GM21360 (cell line): ENCODE measurements around the gene SLC31A1.
A peak's percentile ranks its signal among the peaks of the same experiment; 100 is the strongest.
"Not testable (repeated sequence)": the region's sequence is repeated elsewhere in the genome, so short reads cannot be mapped to it uniquely, and the experiment has no call there.

Experiments used
- ATAC-seq: cut with Tn5 transposase; IDR thresholded peaks from one replicate; pipeline ENCODE4 v1.9.1; 2021; ENCODE audit warnings: mild to moderate bottlenecking, moderate library complexity; ENCODE audit not compliant: unreplicated experiment

The SLC31A1 gene

DNA sequence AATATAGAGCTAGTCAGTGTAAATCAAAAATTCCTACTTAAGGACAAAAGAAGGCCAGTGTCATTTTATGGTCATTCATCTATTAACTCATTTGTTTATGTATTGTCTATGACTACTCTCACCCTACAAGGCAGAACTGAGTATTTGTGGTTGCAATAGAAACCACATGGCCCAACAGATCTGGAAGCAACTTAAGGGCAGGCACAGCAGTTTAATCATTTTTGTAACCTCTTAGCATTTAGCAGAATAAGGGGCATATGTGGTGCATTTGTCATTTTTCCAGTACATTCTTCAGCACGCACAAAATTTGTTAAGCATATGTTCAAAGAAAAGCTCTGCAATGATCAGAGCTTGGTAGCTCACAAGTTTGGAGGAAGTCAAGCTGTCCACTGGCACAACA is 1.4 kb upstream of the SLC31A1 start:
- ATAC-seq: peak; percentile 46

GRCh38 chr9:113220467-113221002 is 809 bp upstream of the SLC31A1 start:
- ATAC-seq: no peak

- no peak for ATAC-seq
Observed at GRCh38 chr9:113221800-113222481, 597 bp downstream of the SLC31A1 start.

GRCh38 chr9:113222482-113222841 is 1.1 kb downstream of the SLC31A1 start:
- no peak for ATAC-seq

- no peak for ATAC-seq
Observed at GRCh38 chr9:113223963-113224362, 2.6 kb downstream of the SLC31A1 start.

DNA sequence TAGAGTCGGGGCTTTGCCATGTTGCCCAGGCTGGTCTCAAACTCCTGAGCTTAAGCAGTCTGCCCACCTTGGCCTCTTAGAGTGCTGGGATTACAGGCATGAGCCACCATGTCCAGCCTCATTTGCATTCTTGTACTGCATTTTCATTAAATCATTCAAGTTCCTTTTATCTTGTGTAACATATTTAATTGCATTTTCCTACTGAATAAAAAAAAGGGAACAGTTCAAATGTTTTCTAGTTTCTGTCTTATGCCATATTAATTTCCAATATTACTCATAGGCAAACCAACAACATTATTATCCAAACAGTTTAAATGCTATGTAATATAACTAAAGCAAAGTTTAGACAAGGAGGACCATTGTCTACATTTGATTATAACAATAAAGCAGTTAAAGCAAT is 6.1 kb downstream of the SLC31A1 start:
- no peak for ATAC-seq

- ATAC-seq: no peak
Observed at GRCh38 chr9:113228130-113228665, 6.9 kb downstream of the SLC31A1 start.

DNA sequence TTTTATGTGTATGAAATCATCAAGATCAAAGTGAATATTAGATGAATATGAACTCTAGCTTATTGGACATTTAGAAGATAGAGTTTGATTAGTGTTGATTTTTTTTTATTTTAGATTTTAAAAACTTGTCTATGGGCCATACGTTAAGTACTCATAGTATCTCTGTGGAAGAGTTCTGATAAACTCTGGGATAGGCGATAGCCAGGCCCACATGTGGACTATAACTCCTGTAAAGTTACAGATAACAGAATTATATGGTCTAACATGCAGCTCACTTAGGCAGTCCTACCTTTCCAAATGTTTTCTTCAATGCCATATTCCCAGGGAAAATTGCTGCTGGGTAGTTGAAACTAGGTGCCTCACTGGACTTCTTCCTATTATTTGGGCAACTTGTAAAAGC is 10.4 kb downstream of the SLC31A1 start:
- ATAC-seq: no peak

- not testable (repeated sequence) for ATAC-seq
Observed at GRCh38 chr9:113235701-113236255, 14.4 kb downstream of the SLC31A1 start.

GRCh38 chr9:113237026-113237425 is 15.7 kb downstream of the SLC31A1 start:
- no peak for ATAC-seq

GRCh38 chr9:113238202-113238858 is 17.0 kb downstream of the SLC31A1 start:
- ATAC-seq: no peak

DNA sequence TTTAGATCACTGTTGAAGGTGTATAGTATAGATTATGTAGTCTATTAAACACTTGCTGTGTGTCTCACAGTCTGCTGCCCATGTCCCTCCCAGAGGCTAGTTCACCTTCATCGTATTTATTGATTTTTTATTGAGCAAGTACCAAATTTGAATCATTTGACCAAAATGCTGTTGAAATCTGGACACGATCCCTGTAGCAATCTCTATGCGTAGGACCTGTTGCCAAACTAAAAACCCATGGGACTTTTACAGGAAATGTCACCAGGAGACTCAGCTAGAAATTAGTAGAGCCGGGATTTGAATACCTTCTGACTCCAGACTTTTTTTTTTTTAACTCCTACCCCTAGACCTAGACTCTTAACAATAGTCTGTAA is 17.5 kb downstream of the SLC31A1 start:
- ATAC-seq: no peak

DNA sequence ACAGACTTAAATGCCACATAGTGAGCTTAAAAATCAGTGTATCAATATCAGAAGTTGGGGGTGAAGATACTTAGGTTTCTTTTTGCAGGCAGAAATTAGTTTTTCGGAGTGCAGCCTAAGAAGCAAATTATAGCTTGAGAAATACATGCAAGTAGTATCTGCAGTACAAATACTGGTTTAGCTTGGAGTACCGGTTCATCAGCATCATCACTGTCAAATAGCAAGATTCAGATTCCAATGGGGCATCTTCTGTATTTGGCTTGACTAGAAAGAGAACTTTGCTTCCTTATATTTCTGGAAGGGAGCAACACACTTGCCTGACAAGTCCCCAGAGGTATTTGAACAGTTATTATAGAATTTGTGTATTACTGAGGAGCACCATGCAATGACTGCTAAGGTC is 19.8 kb downstream of the SLC31A1 start:
- ATAC-seq: no peak

DNA sequence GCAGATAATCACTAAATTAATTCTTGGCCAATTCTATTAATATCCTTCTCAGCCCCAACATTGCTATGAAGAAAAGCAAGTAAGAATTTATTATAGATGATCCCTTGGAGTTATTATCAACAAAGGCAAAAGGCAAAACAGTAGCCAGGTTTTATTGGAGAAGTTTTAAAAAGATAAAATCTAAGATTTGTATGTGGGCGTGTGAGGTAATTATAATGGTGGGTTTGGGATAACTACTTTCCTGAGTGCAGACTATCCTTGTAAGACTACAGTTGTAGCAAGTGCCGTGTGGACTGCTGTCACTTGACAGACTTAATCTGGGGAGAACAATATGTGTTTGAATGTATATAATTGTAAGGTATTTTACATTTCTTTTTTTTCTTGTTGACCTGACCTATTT is 23.2 kb downstream of the SLC31A1 start:
- ATAC-seq: no peak

- ATAC-seq: no peak
Observed at GRCh38 chr9:113245894-113246293, 24.6 kb downstream of the SLC31A1 start.

DNA sequence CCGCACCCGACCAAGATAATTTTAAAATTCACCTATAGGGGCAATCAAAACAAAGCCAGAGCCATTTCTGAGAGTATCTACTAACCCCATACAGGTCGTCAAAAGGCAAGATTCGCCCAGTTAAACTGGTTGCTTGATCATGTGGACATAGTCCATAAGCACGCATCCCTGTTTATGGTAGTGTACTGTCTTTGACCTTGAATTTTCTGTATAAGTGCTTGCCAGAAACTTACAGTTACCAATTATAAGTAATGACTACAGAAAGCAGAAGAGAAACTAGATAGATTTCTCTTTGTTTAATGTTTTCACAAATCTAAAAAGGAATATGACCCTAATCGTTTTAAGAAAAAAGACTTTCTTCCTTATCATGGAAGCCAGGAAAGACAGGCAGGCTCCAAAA is 25.6 kb downstream of the SLC31A1 start:
- ATAC-seq: peak; percentile 46

DNA sequence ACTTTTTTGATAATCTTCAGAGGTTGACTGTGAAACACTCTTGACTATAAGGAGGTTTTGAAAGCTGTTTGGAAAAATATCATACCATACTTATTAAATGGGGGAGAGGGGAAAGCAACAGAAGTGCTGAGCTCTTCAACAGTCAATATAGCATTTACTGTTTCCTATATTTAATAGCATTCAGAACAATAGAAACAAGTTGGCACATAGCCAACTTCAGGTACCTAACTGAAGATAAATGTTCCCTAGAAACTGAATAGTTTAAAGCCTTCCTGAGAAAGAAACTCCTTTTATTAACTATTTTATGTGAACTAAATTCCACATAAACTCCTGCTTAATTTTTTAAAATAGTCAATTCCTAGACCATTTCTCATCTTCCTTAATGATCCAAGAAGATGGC is 26.3 kb downstream of the SLC31A1 start:
- no peak for ATAC-seq

- not testable (repeated sequence) for ATAC-seq
Observed at GRCh38 chr9:113249661-113250060, 28.3 kb downstream of the SLC31A1 start.

DNA sequence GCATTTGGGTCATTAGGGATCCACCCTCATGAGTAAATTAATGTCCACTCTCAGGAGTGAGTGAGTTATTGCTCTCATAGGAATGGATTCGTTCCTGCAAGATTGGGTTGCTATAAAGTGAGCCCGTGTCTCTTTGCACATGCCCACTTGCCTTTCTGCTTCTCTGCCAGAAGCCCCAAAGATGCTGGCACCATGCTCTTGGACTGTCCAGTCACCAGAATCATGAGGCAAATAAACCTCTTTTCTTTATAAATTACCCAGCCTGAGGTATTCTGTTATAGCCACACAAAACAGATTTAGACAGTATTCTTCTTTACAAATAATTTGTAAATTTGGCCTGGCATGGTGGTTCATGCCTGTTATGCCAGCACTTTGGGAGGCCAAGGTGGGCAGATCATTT is 29.5 kb downstream of the SLC31A1 start:
- ATAC-seq: no peak

DNA sequence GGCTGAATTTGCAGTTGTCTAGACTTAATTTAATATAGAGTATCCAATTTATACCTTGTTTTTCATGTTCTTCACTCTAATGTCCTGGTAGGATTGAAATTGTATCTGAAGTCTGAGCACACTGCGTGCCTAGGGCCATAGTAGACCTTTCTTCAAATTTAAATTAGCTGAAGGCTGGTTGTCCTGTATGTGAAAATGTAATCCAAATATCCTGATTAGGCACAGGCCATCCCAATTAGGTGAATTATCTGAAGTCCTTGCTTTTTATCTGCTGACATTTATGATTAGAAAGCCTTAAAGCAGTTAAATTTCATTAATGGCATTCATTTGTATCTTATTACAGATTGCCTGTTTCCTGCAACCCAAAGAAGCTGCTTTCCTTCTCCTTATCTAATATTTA is 33.6 kb downstream of the SLC31A1 start:
- ATAC-seq: no peak

- no peak for ATAC-seq
Observed at GRCh38 chr9:113255438-113255837, 34.1 kb downstream of the SLC31A1 start.

- no peak for ATAC-seq
Observed at GRCh38 chr9:113257863-113258262, 36.5 kb downstream of the SLC31A1 start.
